Immature natural killer cell (primary cell): ENCODE measurements around the gene PEG3. TPM values are rescaled to one million over a fixed set of nuclear protein-coding genes. Genes with fewer than 3 reads are reported as not detected.
"Not testable (repeated sequence)": the region's sequence is repeated elsewhere in the genome, so short reads cannot be mapped to it uniquely, and the experiment has no call there.

Experiments used
- DNase-seq, 3 donors: peaks; one replicate each; pipeline ENCODE4 v3.0.0; 2022; ENCODE audit warnings: mixed read lengths in 1 of 3
- H3K27ac Mint-ChIP-seq, 6 donors: one replicate each; pipeline ENCODE4 v1.8.0; 2020; ENCODE audit warnings: mixed read lengths in 6 of 6, mild to moderate bottlenecking in 5 of 6, inconsistent platforms in 4 of 6, moderate library complexity in 3 of 6
- H3K27me3 Mint-ChIP-seq, 3 donors: one replicate each; pipeline ENCODE4 v1.8.0; 2020 to 2021; ENCODE audit warnings: low read depth in 3 of 3, mild to moderate bottlenecking in 3 of 3, mixed read lengths in 3 of 3, moderate library complexity in 3 of 3, inconsistent platforms in 1 of 3
- H3K36me3 Mint-ChIP-seq, 3 donors: one replicate each; pipeline ENCODE4 v1.8.0; 2020; ENCODE audit warnings: mixed read lengths in 3 of 3, inconsistent platforms in 2 of 3, mild to moderate bottlenecking in 2 of 3
- H3K4me1 Mint-ChIP-seq, 2 donors: one replicate each; pipeline ENCODE4 v1.8.0; 2020; ENCODE audit warnings: inconsistent platforms in 2 of 2, mild to moderate bottlenecking in 2 of 2, mixed read lengths in 2 of 2, moderate library complexity in 1 of 2
- H3K4me3 Mint-ChIP-seq, 5 donors: one replicate each; pipeline ENCODE4 v1.8.0; 2020; ENCODE audit warnings: mild to moderate bottlenecking in 5 of 5, mixed read lengths in 5 of 5, inconsistent platforms in 3 of 5, moderate library complexity in 3 of 5
- H3K9me3 Mint-ChIP-seq, 6 donors: one replicate each; pipeline ENCODE4 v1.8.0; 2020; ENCODE audit warnings: mild to moderate bottlenecking in 6 of 6, mixed read lengths in 6 of 6, inconsistent platforms in 4 of 6, moderate library complexity in 3 of 6
- polyA plus RNA-seq, 3 donors: library from polyadenylated mRNA; unstranded; fragments of 300-500 nt; fragmentation: Illumina TruSeq; gene quantifications; one replicate each; pipeline ENCODE4 v1.2.3, GENCODE V29; 2021

Gene PEG3
- polyA plus RNA-seq, 3 donors from 2014 or later, result not detected

- Mint-ChIP-seq H3K27me3 (peaks cover 0 to 2% (median 0%) of the 10 kb centered on the region in 3 donors), H3K4me3 (no peak overlapping the region), H3K9me3 (peaks cover 8 to 39% (median 30%) of the 10 kb centered on the region in 6 donors), H3K4me1 (no peaks in the 10 kb centered on the region), H3K27ac (no peak overlapping the region), H3K36me3 (no peaks in the 10 kb centered on the region)
- DNase-seq, result no peak
These were observed 22.2 kb upstream of the PEG3 start for GRCh38 chr19:56862741-56863140.

GRCh38 chr19:56860409-56860808 is 19.9 kb upstream of the PEG3 start:
- H3K27ac Mint-ChIP-seq, result not testable (repeated sequence)

GRCh38 chr19:56858026-56858425 is 17.5 kb upstream of the PEG3 start:
- no peak for DNase-seq
- no peaks in the 10 kb centered on the region for H3K4me1 Mint-ChIP-seq
- no peak overlapping the region for H3K27ac Mint-ChIP-seq
- peaks cover 0 to 5% (median 0%) of the 10 kb centered on the region in 3 donors for H3K36me3 Mint-ChIP-seq
- peaks cover 0 to 2% (median 1%) of the 10 kb centered on the region in 3 donors for H3K27me3 Mint-ChIP-seq
- H3K9me3 Mint-ChIP-seq, result peaks cover 8 to 35% (median 29%) of the 10 kb centered on the region in 6 donors
- no peak overlapping the region for H3K4me3 Mint-ChIP-seq

More at GRCh38 chr19:56860409-56860808, 19.9 kb upstream of the PEG3 start:
- H3K27me3 Mint-ChIP-seq, H3K4me1 Mint-ChIP-seq, DNase-seq, H3K4me3 Mint-ChIP-seq, H3K36me3 Mint-ChIP-seq: not testable (repeated sequence)
- H3K9me3 Mint-ChIP-seq, result peaks cover 7 to 38% (median 33%) of the 10 kb centered on the region in 6 donors

GRCh38 chr19:56856822-56857221 is 16.3 kb upstream of the PEG3 start:
- no peak overlapping the region for H3K4me3 Mint-ChIP-seq
- no peak for DNase-seq
- no peak overlapping the region for H3K27ac Mint-ChIP-seq
- H3K36me3 Mint-ChIP-seq, result peaks cover 0 to 5% (median 0%) of the 10 kb centered on the region in 3 donors
- H3K9me3 Mint-ChIP-seq, result peaks cover 16 to 42% (median 33%) of the 10 kb centered on the region in 6 donors
- H3K4me1 Mint-ChIP-seq, result no peaks in the 10 kb centered on the region
- peaks cover 0 to 2% (median 1%) of the 10 kb centered on the region in 3 donors for H3K27me3 Mint-ChIP-seq

- H3K4me3 Mint-ChIP-seq, DNase-seq, H3K4me1 Mint-ChIP-seq, H3K27ac Mint-ChIP-seq, H3K36me3 Mint-ChIP-seq, H3K27me3 Mint-ChIP-seq: not testable (repeated sequence)
- peaks cover 21 to 54% (median 37%) of the 10 kb centered on the region in 6 donors for H3K9me3 Mint-ChIP-seq
These were observed 11.8 kb upstream of the PEG3 start for GRCh38 chr19:56852361-56852760.

GRCh38 chr19:56848166-56848565 is 7.6 kb upstream of the PEG3 start:
- H3K27me3 Mint-ChIP-seq, result peaks cover 0 to 3% (median 2%) of the 10 kb centered on the region in 3 donors
- no peaks in the 10 kb centered on the region for H3K4me1 Mint-ChIP-seq
- H3K27ac Mint-ChIP-seq, result no peak overlapping the region
- H3K36me3 Mint-ChIP-seq, result no peaks in the 10 kb centered on the region
- peaks cover 17 to 38% (median 19%) of the 10 kb centered on the region in 6 donors for H3K9me3 Mint-ChIP-seq
- no peak overlapping the region for H3K4me3 Mint-ChIP-seq
- no peak for DNase-seq

GRCh38 chr19:56842412-56842811 is 1.9 kb upstream of the PEG3 start:
- peaks cover 5 to 11% (median 10%) of the 10 kb centered on the region in 3 donors for H3K27me3 Mint-ChIP-seq
- H3K36me3 Mint-ChIP-seq, result peaks cover 0 to under 1% (median 0%) of the 10 kb centered on the region in 3 donors
- peaks cover 6% of the 10 kb centered on the region in 2 donors for H3K4me1 Mint-ChIP-seq
- no peak for DNase-seq
- H3K9me3 Mint-ChIP-seq, result peaks cover 3 to 35% (median 28%) of the 10 kb centered on the region in 6 donors
- no peak overlapping the region for H3K27ac Mint-ChIP-seq
- no peak overlapping the region for H3K4me3 Mint-ChIP-seq

- peaks cover 3 to 41% (median 30%) of the 10 kb centered on the region in 6 donors for H3K9me3 Mint-ChIP-seq
- DNase-seq, result no peak
- peaks cover 7 to 17% (median 14%) of the 10 kb centered on the region in 3 donors for H3K27me3 Mint-ChIP-seq
- peaks cover 6 to 9% of the 10 kb centered on the region in 2 donors for H3K4me1 Mint-ChIP-seq
- H3K36me3 Mint-ChIP-seq, result peaks cover 0 to 4% (median 0%) of the 10 kb centered on the region in 3 donors
- H3K4me3 Mint-ChIP-seq, result peak overlapping the region in 1 of 5 donors; percentile 20
- H3K27ac Mint-ChIP-seq, result no peak overlapping the region
These were observed 642 bp upstream of the PEG3 start for GRCh38 chr19:56841193-56841543.

- H3K4me1 Mint-ChIP-seq, result peaks cover 6 to 9% of the 10 kb centered on the region in 2 donors
- H3K27ac Mint-ChIP-seq, result no peak overlapping the region
- H3K27me3 Mint-ChIP-seq, result peaks cover 7 to 18% (median 12%) of the 10 kb centered on the region in 3 donors
- DNase-seq, result no peak
- H3K9me3 Mint-ChIP-seq, result peaks cover 6 to 47% (median 41%) of the 10 kb centered on the region in 6 donors
- peak overlapping the region in 2 of 5 donors; percentile 13 to 18 for H3K4me3 Mint-ChIP-seq
- peaks cover 0 to 13% (median 6%) of the 10 kb centered on the region in 3 donors for H3K36me3 Mint-ChIP-seq
These were observed 675 bp downstream of the PEG3 start for GRCh38 chr19:56839652-56840450.

GRCh38 chr19:56838909-56839651 is 1.4 kb downstream of the PEG3 start:
- peaks cover 7 to 18% (median 12%) of the 10 kb centered on the region in 3 donors for H3K27me3 Mint-ChIP-seq
- peak in 1 of 3 donors; percentile 4 for DNase-seq
- H3K36me3 Mint-ChIP-seq, result peaks cover 0 to 13% (median 6%) of the 10 kb centered on the region in 3 donors
- H3K27ac Mint-ChIP-seq, result no peak overlapping the region
- H3K4me1 Mint-ChIP-seq, result peaks cover 6 to 9% of the 10 kb centered on the region in 2 donors
- H3K9me3 Mint-ChIP-seq, result peaks cover 11 to 52% (median 42%) of the 10 kb centered on the region in 6 donors
- H3K4me3 Mint-ChIP-seq, result peak overlapping the region in 3 of 5 donors; percentile 13 to 28 (median 18)

GRCh38 chr19:56838024-56838908 is 2.3 kb downstream of the PEG3 start:
- Mint-ChIP-seq H3K4me3 (peak overlapping the region in 1 of 5 donors; percentile 28), H3K36me3 (peaks cover 0 to 13% (median 6%) of the 10 kb centered on the region in 3 donors), H3K27ac (no peak overlapping the region), H3K4me1 (peaks cover 6 to 9% of the 10 kb centered on the region in 2 donors), H3K27me3 (peaks cover 7 to 18% (median 12%) of the 10 kb centered on the region in 3 donors), H3K9me3 (peaks cover 15 to 60% (median 46%) of the 10 kb centered on the region in 6 donors)
- peak in 1 of 3 donors; percentile 4 for DNase-seq

- H3K27me3 Mint-ChIP-seq, result peaks cover 7 to 18% (median 12%) of the 10 kb centered on the region in 3 donors
- peak overlapping the region in 1 of 5 donors; percentile 50 for H3K4me3 Mint-ChIP-seq
- H3K36me3 Mint-ChIP-seq, result peaks cover 0 to 13% (median 6%) of the 10 kb centered on the region in 3 donors
- H3K9me3 Mint-ChIP-seq, result peaks cover 21 to 64% (median 47%) of the 10 kb centered on the region in 6 donors
- H3K4me1 Mint-ChIP-seq, result peaks cover 6 to 9% of the 10 kb centered on the region in 2 donors
- H3K27ac Mint-ChIP-seq, result no peak overlapping the region
- no peak for DNase-seq
These were observed 3.0 kb downstream of the PEG3 start for GRCh38 chr19:56837492-56838023.

GRCh38 chr19:56837004-56837403 is 3.5 kb downstream of the PEG3 start:
- Mint-ChIP-seq H3K27ac (no peak overlapping the region), H3K27me3 (peaks cover 7 to 18% (median 12%) of the 10 kb centered on the region in 3 donors), H3K4me1 (peaks cover 6 to 9% of the 10 kb centered on the region in 2 donors), H3K36me3 (peaks cover 0 to 13% (median 6%) of the 10 kb centered on the region in 3 donors), H3K4me3 (no peak overlapping the region), H3K9me3 (peaks cover 25 to 68% (median 47%) of the 10 kb centered on the region in 6 donors)
- DNase-seq, result no peak
